ENCODE results near the gene BRDT.

Gene BRDT

DNA sequence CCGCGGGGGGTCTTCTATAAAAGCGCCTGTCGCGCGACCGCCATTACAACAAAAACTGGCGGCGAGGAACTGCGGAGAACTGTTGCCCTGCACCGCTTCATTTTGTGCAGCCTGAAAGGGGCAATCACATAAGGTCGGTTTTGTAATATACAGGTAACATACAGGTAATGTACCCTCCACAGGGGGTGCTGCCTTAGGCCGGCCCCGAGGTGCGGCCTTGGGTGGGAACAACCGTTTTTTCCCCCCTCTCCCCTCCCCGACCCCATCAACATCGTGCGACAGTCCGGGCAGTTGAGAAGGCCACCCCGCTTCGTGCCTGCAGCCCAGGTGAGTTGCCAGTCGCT lies at the start of gene BRDT:
Gene BRDT (plus strand): TSS at position 46 of the 344 bp plus-strand sequence. CDS start 13,354 bp downstream, outside the sequence.
- no peak for FAIRE-seq

DNA sequence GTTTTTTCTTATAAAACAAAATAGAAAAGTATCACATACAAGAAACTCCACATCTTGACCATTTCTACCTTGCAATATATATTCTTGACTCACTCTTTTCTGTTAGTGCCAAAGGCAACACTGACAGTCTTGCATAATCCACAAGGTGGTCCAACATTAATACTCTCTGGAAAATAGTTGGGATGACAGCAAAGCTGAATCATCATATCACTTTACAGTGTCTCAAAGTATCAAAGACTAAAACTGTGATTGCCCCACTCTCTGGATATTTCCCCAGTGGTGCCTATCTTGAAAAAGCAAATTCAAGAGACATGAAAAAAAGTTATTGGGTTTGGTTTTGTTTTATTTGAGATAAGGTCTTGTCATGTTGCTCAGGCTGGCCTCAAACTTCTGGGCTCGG lies 48.6 kb upstream of the BRDT start:
- no peak for FAIRE-seq

GRCh38 chr1:91901231-91901630 lies 48.0 kb upstream of the BRDT start:
- FAIRE-seq: no peak

- no peak for FAIRE-seq
Measured at GRCh38 chr1:91912266-91912665, 36.9 kb upstream of the BRDT start.

- FAIRE-seq: no peak
Measured at GRCh38 chr1:91913018-91913417, 36.2 kb upstream of the BRDT start.

DNA sequence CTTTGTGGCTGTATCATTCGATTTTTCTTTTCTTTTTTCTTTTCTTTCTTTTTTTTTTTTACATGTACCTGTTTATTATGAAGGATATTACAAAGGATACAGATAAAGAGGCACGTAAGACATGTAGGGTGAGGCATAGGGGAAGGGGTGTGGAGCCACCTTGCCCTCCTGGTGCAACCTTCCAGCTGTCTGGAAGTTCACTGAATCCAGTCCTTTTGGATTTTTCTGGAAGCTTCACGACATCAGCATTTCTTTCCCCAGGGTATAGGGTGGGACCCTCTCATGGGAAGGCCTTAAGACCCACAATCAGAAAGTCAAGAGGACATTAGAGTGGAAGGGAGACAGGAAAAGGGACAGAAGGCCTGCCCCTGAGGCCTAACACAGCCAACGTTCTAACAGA lies 33.2 kb upstream of the BRDT start:
- no peak for FAIRE-seq

GRCh38 chr1:91916811-91917460 lies 32.3 kb upstream of the BRDT start:
- no peak for FAIRE-seq

- FAIRE-seq: no peak
Measured at GRCh38 chr1:91919962-91920361, 29.2 kb upstream of the BRDT start.

DNA sequence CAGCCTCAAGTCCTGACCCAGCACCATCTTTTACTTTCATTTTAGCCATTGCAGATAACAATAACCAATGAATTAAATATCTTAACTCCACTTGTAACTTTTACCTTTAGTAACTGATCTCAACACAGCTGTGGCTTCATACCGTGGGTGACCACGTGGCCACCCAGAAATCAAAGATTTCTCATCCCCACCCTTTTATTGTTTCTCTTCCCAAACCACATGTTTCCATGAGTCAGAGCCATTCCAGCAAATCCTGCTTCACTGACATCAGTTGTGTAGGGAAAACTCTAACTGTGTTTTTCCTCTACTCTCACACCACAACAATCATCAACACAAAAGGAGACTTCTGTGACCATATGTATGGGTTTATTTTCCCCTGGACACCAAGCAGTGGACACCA lies 25.1 kb upstream of the BRDT start:
- FAIRE-seq: no peak

DNA sequence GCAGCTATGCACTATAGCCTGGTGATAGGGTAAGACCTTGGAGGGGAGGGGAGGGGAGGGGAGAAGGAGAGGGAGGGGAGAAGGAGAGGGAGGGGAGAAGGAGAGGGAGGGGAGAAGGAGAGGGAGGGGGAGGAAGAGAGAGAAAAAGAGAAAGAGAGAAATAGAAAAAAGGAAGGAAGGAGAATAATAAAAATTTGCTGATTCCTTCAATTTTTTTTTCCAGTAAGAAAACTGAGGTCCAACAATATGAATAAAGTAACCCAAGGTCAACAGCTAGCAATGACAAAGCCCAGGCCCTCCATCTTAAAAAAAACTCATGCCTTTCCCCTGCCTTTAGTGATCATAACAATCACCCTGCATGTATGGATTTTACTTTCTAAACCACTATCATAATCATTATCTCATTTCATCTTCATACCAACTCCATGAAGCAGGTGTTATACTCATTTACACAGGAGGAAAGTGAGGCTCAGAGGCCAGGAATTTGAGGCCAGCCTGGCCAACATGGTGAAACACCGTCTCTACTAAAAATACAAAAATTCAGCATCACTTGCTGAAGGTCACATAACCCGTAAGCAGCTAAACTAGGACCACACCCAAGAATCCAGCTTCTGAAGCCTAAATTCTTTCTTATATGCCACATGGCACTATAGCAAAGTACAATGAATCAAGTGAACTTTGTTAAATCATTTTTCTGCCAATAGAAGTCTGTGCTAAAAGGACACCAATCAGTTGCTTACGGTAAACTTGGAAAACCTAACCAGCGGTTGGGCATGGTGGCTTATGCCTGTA lies 23.4 kb upstream of the BRDT start:
- no peak for FAIRE-seq

- FAIRE-seq: no peak
Measured at GRCh38 chr1:91928026-91928425, 21.2 kb upstream of the BRDT start.

DNA sequence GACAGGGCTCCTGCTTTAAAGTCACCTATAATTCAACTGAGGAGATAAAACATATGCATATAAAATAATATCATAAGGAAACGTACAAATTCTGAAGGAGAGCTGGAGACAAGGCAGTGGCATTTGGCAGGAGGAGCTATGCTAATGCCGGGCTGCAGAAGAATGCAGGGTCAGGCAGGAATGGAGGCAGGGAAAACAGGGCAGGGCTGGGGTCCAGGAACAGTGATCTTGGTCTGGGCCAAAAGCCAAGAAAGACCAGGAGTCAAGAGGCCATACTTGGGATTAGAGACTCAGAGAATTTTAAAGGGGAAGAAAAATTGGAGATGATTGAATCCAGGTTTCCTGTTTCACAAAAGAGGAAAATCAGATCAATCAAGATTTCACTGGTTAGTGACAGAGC lies 20.0 kb upstream of the BRDT start:
- FAIRE-seq: no peak

GRCh38 chr1:91937613-91938012 lies 11.6 kb upstream of the BRDT start:
- FAIRE-seq: no peak

- FAIRE-seq: no peak
Measured at GRCh38 chr1:91940496-91940895, 8.7 kb upstream of the BRDT start.

- FAIRE-seq: no peak
Measured at GRCh38 chr1:91944087-91944486, 5.1 kb upstream of the BRDT start.

GRCh38 chr1:91948097-91948496 lies 1.1 kb upstream of the BRDT start:
- FAIRE-seq: no peak

DNA sequence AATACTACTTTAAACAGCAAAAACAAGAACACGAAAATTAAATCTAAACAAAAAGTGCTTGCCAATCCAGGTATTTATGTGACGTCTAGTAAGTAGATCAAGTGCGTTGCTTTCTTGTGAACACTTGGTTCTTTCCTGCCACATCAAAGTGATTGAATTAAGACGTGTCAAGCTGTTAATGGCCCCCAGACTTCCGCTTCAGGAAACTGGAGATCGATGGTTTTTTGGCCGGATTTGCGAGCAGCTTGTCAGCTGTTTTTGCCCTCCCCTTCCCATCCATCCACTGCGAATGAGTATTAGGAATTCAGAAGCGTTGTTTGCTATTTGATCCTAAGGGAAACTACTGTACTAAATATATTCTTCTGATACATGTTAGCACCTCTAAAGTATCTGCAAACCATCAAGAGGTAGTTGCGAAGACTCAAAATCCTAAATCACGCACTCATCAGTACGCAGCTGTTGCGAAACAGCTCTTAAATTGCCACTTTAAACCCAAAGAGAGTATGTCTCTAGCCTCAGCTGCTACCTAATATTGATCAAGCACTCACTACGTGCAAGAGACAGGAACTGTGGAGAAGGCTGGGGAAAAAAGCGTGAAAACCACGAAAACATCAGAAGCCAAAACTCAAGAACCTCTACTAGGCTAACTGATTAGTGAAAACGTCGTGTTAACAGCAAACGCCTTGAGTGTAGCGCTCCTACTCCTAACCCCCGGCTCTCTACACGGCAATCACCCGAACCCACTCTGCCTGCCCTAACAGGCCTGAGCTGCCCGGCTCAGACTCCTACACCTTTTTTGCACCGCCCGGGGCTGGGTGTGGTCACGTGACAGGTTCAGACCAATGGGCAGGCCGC lies 473 bp upstream of the BRDT start:
- FAIRE-seq: no peak

DNA sequence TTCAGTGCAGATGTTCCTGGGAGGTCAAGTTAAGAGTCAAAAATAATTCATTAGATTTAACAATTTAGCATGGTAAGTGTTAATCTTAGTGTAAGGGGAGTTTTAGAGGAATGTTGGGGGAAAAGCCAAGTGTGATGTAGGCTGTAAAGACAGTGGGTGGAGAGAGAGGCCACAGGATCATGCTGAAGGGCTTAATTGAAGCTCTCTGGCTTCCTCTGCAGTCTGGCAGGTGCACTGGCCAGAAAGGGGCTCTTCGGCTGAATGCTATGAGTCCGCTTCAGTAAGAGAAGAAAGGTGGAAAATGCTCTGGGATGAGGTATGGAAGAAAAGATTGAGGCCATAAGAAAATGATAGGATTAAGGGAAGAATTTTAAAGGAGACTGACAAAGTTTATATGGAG lies 3.0 kb downstream of the BRDT start:
- FAIRE-seq: no peak

- FAIRE-seq: no peak
Measured at GRCh38 chr1:91958926-91959325, 9.7 kb downstream of the BRDT start.

DNA sequence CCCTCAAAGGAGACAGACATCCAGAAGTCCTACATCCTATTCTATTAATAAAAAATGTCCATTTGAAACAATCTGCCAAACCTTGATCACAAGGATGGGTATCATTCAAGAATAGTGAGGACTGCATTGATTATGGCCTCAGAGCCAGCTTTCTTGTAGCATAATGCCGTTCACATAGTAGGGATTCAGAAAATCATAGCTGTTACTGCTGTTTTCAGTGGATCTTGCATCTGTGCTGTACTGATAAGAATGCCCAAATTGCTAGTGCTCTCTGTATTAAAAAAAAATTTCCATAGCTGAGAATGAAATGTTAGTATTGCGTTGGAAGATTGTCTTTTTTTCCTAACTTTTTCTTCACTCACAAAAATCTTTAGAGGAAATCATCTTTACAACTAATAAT lies 19.1 kb downstream of the BRDT start:
- no peak for FAIRE-seq

DNA sequence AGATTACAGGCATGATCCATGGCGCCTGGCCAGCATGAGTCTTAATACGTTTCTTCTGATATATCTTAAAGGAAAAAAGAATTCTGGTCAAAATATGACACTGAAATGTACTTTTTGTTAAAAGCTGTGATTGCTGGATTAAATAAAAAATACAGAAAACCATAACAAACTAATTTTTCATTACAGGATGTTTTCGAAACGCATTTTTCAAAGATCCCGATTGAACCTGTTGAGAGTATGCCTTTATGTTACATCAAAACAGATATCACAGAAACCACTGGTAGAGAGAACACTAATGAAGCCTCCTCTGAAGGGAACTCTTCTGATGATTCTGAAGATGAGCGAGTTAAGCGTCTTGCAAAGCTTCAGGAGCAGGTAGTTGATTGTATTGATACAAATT lies 30.2 kb downstream of the BRDT start:
- no peak for FAIRE-seq

DNA sequence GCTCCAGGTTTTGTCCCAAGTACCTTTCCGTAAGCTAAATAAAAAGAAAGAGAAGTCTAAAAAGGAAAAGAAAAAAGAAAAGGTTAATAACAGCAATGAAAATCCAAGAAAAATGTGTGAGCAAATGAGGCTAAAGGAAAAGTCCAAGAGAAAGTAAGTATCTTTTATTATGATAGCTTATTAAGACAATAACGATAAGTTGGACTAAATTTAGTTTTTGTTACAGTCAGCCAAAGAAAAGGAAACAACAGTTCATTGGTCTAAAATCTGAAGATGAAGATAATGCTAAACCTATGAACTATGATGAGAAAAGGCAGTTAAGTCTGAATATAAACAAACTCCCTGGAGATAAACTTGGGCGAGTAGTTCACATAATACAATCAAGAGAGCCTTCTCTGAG lies 31.5 kb downstream of the BRDT start:
- no peak for FAIRE-seq

GRCh38 chr1:91981996-91982609 lies 32.9 kb downstream of the BRDT start:
- FAIRE-seq: no peak
